Head of caudate nucleus (tissue), 42 donors: ENCODE results near the gene KIF16B.

Experiments used
- DNase-seq, 42 donors: peaks; one replicate each; pipeline versions ENCODE4 v3.0.0 to v3.0.0-alpha.2; 2020 to 2021; ENCODE audit warnings: mixed read lengths in 7 of 42
- intact Hi-C: fragments of 100-400 bp; cut with DNase I; formaldehyde crosslinking; loops from one replicate; pipeline ENCODE4 v1.15.0; 2022

Gene KIF16B

DNA sequence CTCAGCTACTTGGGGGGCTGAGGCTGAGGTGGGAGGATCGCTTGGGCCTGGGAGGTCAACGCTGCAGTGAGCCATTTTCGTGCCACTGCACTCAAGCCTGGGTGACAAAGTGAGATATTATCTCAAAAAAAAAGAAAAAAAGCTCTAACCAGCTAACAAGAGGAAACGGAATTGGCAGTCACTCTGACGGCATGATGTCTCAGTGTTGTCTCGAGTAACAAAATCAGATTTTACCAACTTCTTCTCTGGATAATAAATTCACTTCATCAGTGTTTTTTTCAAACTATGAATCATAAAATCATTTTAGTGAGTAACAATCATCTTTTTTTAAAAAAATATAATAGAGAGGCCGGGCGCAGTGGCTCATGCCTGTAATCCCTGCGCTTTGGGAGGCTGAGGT is 12.6 kb downstream of the KIF16B start:
- DNase-seq, result no peak
- intact Hi-C loops, result no loop called here

DNA sequence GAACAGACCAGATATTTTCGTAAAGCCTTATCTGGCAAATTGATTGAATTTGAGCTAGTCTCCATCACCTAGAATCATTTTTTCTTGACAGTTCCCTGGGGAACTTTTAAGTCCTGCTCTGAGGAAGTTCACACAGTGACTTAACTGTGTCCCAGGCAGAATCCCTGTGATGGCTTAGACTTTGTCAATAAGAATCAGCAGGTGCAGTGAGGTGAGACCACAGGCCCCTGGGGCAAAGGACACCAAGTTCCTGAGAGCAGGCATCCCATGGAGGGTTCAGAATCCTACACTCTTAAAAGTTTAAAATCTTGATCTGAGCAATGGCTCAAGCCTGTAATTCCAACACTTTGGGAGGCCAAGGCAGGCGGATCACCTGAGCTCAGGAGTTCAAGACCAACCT is 13.0 kb downstream of the KIF16B start:
- DNase-seq, result no peak
- intact Hi-C loops, result no loop called here

- intact Hi-C loops, result no loop called here
- no peak for DNase-seq
Observed at GRCh38 chr20:16556301-16556700, 16.9 kb downstream of the KIF16B start.

GRCh38 chr20:16555754-16556153 is 17.5 kb downstream of the KIF16B start:
- no peak for DNase-seq
- intact Hi-C loops, result no loop called here

GRCh38 chr20:16554766-16555543 is 18.3 kb downstream of the KIF16B start:
- no peak for DNase-seq
- intact Hi-C loops, result no loop called here

DNA sequence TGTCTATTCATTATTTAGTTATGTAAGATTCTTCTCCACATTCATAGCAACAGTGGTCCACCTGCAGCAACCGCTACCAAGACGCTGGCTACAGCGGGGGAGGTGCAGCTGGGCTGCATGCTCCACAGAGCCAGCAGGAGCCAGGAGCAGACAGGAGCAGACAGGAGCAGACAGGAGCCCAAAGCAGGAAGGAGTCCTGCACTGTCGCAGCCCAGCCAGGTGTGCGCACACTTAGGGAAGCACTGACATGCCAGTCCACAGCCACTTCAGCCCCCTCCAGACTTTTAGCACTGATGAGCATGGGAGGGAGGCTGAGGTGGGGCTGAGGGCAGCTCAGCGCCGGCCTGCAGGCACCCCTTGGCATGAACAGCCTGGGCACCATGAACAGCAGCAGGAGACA is 19.6 kb downstream of the KIF16B start:
- intact Hi-C loops, result no loop called here

DNA sequence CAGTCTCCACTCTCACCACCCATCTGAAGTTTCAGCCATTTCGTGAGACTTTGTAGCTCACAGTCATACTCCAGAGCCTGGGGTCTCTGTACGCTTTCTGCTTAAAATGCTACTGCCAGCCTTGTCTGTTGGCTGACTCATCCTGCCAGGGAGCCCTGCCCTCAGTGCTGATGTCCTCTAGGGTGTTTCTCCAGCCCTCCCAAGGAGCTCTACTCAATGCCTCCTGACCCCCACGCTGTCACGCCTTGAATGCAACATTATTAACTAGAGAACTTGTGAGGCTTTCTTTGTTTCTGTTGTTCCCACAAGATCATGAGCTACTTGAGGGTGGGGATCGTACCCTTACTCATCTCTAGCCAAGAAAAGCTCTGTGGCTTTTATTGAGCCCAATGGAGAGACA is 20.1 kb downstream of the KIF16B start:
- DNase-seq, result no peak
- intact Hi-C loops, result no loop called here

More for the DNA sequence above, 19.6 kb downstream of the KIF16B start:
- DNase-seq, result no peak

GRCh38 chr20:16552015-16552414 is 21.2 kb downstream of the KIF16B start:
- DNase-seq, result no peak
- intact Hi-C loops, result no loop called here

DNA sequence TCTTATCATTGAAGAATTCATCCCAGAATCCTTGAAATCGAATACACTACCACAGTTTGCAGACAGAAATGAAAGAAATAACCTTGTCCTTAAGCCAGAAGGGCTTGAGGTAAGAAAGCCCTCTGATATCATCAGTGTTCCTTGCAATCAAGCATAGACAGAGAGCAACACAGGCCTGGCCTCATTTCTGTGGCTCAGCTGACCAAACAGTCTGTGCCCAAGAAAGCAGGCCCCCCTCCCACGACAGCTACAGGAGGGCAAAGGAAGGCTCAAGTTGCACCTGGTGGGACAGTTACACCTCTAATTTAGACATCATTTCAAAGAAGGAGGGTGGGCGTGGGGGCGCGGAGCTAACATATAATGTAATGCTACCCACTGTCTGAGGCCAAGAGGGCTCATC is 21.6 kb downstream of the KIF16B start:
- intact Hi-C loops, result no loop called here
- no peak for DNase-seq

- intact Hi-C loops, result no loop called here
- DNase-seq, result no peak
Observed at GRCh38 chr20:16548068-16548672, 25.1 kb downstream of the KIF16B start.

GRCh38 chr20:16544949-16545348 is 28.3 kb downstream of the KIF16B start:
- no peak for DNase-seq
- intact Hi-C loops, result no loop called here

DNA sequence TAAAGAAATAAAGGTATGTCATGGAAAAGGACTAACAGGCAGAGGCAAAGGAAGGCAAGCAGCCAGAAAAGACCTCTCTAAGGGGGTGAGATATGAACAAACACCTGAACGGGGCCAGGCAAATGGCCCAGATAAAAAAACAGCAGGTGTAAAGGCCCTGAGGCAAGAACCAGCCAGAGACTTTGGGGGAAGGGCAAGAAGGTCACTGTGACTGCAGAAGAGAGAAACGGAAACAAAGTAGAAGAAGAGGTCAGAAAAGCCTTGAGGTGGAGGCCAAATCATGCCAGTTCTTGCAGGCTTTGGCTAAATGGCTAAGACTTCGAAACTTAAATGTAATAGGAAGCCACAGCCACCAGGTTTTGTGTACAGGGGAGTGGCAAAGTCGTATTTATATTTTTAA is 30.8 kb downstream of the KIF16B start:
- no peak for DNase-seq
- intact Hi-C loops, result no loop called here

DNA sequence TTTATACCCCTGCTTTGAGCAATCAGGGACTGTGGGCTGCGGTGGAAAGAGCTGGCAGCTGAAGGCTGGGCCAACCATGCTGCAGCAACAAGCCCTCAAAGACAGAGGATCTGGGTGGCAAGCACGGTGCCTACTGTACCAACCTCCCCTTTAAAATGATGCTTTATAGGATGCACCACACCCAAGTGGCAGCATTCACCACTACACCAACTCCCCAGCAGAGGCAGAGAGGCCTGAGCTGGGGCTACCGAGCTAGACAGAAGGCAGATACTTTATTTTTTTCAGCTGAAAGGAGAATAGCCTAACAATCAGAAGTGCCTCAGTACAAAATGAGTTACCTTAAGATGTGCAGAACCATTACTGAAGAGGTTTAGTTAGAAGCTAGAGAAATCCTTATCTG is 31.4 kb downstream of the KIF16B start:
- intact Hi-C loops, result no loop called here

DNA sequence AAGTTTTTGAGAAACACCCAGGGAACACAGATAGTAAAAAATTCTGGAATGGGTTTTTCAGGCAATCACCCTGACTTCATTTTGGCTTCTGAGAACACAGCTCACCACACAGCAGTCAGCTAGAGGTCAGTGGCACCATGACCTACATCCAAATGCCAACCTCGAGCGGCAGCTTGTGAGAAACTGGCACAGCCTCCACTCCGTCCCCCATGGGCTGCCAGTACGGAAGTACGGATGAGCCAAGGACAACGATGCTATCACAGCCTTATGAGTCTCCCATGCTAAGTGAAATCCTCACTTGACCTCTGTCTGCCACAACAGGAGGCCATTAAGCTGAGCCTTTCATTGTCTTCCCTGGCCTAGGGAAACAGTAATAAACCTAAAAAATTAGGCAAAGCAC is 32.0 kb downstream of the KIF16B start:
- peak in 2 of 42 donors; percentile 24 to 27 for DNase-seq
- intact Hi-C loops, result no loop called here

More for the DNA sequence above, 31.4 kb downstream of the KIF16B start:
- no peak for DNase-seq

GRCh38 chr20:16539280-16540021 is 33.8 kb downstream of the KIF16B start:
- intact Hi-C loops, result no loop called here
- DNase-seq, result no peak

- no peak for DNase-seq
- intact Hi-C loops, result no loop called here
Observed at GRCh38 chr20:16538779-16539178, 34.5 kb downstream of the KIF16B start.

DNA sequence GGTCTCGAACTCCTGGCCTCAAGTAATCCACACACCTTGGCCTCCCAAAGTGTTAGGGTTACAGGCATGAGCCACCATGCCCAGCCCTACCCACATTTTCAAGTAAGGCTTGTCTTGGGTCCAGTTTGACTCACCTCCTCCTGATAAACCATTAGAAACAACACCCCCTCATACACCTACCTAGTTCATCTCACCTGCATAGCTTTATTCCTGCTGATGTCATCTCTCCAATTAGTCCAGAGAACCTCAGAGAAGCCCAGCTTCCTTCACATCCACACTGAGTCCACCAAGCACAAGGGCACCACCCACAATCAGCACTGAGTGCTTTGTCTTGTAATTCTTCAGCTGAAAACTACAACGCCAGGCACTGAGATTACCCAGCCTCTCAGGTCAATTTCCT is 35.3 kb downstream of the KIF16B start:
- no peak for DNase-seq
- intact Hi-C loops, result no loop called here

DNA sequence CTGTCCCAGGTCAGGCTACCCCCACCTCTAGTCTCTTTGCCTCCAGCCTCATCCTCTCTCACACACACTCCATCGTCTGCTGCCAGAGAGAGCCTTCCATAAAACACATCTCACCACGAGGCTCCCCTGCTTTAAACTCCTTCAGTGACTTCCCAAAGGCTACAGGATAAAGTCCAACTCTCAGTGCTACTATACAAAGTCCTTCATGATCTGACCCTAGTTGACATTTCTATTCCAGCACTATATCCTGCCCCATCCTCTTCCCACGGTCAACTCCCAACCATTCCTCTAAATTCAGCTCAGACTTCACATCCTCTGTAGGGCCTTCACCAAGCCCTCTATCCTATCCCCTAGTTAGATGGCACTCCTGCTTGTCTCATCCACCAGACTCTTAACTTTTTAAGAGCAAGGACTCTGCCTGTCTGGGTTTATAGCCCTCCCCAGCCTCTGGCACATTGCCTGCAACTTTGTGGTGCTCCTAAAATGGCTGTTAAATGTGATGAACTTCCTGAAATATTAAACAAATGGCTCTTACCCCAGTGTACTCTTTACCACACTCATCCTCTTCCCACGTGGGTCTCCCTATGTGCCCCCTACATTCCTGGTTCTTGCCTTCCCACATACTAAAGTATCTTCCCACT is 36.1 kb downstream of the KIF16B start:
- no peak for DNase-seq

GRCh38 chr20:16535277-16535676 is 38.0 kb downstream of the KIF16B start:
- intact Hi-C loops, result no loop called here
- DNase-seq, result no peak

More for the DNA sequence above, 36.1 kb downstream of the KIF16B start:
- intact Hi-C loops, result no loop called here

- DNase-seq, result no peak
- intact Hi-C loops, result no loop called here
Observed at GRCh38 chr20:16533502-16533901, 39.7 kb downstream of the KIF16B start.
